ENCODE measurements around the gene PRELP.
"Not testable (repeated sequence)": the region's sequence is repeated elsewhere in the genome, so short reads cannot be mapped to it uniquely, and the experiment has no call there.

Gene PRELP

GRCh38 chr1:203454986-203455471 lies 20.6 kb upstream of the PRELP start:
- no peak for DNase-seq

DNA sequence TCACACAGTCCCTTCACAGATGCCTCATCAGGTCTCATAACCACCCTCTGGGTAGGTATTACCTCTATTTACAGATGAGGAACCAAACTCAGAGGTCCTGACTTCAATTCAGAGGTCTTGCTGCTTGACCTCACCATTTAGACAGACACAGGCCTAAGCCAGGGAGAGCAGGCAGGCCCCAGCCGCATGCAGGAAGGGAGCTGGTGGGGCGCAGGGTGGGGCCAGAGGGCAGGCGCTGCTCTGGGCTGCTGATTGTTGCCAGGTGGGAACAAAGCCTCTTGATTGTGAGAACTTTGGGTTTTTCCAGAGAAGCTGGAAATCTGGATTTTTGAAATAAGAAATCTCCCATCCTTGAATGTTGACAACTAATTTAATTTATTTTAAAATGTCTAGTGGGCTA lies 19.9 kb upstream of the PRELP start:
- no peak for DNase-seq

DNA sequence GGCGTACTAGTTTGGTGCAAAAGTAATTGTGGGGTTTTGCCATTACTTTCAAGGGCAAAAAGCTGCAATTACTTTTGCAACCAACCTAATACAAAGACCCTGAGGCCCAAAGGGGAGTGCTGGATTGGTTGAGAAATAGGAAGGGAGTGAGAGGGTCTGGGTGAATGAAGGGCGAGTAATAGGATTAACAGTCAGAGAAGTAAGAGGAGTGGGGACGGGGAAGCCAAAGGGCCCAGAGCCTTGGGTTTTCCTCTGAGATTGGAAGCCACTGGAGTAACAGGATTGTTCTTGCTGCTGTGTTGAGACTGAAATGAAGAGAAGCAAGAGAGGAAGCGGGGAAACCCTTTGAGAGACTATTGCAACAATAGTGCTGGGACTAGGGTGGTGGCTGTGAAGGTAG lies 19.0 kb upstream of the PRELP start:
- no peak for DNase-seq

- DNase-seq = no peak
Observed at GRCh38 chr1:203458078-203458477, 17.5 kb upstream of the PRELP start.

GRCh38 chr1:203459671-203460201 lies 15.9 kb upstream of the PRELP start:
- no peak for DNase-seq

GRCh38 chr1:203461717-203462116 lies 13.9 kb upstream of the PRELP start:
- DNase-seq = no peak

DNA sequence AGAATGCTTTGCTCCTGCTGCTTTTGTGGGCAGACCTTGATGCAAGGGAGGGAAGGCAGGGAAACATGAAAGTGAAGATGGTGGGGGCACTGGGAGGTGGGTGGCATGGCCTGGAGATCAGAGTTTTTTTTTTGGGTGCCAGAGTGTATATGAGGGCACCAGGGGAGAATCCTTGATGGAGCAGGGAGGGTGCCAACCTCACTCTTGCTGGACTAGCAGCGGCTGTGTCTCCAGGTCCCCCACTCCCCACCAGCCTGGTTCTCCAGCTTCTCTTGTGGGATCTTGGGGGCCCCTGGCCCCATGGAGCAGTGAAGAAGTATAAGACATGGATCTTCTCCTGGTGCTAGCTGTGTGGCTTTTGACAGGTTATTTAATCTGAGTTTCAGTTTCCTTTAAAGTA lies 13.5 kb upstream of the PRELP start:
- DNase-seq = no peak

- no peak for DNase-seq
Observed at GRCh38 chr1:203462878-203463277, 12.7 kb upstream of the PRELP start.

GRCh38 chr1:203463469-203464062 lies 12.0 kb upstream of the PRELP start:
- DNase-seq = no peak

DNA sequence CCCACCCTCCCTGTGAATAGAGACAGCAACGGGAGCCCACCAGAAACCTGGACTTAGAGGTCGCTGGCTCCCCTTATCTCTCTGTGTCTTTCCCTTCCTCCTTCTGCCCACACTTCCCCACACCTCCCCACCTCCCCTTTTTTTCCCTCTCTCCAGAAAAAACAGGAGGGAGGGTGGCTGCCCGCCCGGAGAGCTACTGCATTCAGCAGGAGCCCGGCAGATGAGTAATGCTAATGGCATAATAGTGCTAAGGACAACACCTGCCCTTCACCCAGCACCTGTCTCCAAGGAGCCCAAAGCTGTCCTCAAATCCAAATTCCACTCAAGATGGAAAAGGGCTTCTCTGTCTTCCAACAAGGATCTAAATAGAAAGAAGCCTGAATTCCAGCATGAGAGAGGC lies 11.4 kb upstream of the PRELP start:
- DNase-seq = no peak

DNA sequence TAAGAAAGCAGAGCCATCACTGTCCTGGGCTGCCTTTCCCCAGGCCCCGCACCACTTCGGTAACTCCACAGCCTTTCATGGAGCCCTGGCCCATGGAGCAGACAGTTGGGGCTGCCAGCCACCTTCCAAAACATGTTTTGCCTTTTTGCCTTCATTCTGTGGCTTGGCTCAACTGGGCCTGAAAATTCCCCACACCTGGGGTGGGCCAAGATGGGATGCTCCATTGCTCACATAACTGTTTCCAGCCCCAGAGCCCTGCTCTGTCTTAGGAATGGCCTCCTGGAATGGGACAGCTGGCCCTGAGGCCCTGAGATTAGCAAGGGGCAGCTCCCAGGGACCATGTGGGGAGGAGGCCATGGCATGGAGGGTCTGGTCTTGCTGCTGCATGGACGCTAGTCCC lies 10.9 kb upstream of the PRELP start:
- DNase-seq = no peak

GRCh38 chr1:203465146-203465798 lies 10.3 kb upstream of the PRELP start:
- DNase-seq = no peak

- DNase-seq = no peak
Observed at GRCh38 chr1:203465948-203466347, 9.7 kb upstream of the PRELP start.

- DNase-seq = not testable (repeated sequence)
Observed at GRCh38 chr1:203466906-203467549, 8.6 kb upstream of the PRELP start.

DNA sequence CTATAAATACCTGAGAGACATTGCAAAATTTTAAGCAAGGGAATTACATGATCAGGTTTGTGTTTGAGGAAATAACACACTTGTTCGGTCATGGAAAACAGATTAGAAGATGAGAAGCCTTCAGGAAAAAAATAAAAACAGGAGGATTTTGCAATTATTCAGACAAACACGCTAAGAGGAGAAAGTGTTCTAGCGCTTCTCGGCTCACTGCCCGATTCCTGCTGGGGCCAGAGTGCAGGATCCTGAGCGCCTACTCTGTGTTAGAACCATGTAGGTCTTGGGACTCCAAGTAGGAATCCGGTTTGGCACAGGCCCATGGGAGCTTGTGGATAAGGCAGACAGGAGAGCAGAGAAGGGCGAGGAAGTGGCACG lies 8.1 kb upstream of the PRELP start:
- DNase-seq = no peak

GRCh38 chr1:203468326-203468725 lies 7.3 kb upstream of the PRELP start:
- DNase-seq = no peak

GRCh38 chr1:203470240-203470639 lies 5.4 kb upstream of the PRELP start:
- DNase-seq = no peak

DNA sequence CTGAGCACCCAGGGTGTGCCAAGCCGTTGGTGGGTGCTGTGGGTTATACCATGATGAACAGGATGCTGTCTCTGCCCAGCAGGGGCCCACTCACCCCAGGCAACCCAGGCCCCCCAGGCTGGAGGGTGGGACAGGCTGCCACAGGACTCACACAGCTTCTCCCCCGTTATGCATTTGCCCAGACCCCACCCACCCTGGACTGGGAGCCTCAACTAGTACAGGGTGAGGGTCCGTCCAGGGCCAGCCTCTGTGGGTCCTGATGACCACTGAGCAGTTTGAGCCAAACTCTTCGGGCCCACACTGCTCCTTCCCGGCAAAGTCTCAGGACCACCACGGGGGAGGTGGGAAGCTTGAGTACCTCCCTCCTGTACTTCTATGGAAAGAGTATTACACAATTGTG lies 3.8 kb upstream of the PRELP start:
- DNase-seq = no peak

GRCh38 chr1:203473281-203473680 lies 2.3 kb upstream of the PRELP start:
- DNase-seq = no peak

- DNase-seq = no peak
Observed at GRCh38 chr1:203473781-203474305, 1.8 kb upstream of the PRELP start.

GRCh38 chr1:203476216-203476814 lies 709 bp downstream of the PRELP start:
- no peak for DNase-seq

- no peak for DNase-seq
Observed at GRCh38 chr1:203477748-203478147, 2.1 kb downstream of the PRELP start.

GRCh38 chr1:203478231-203478630 lies 2.6 kb downstream of the PRELP start:
- DNase-seq = no peak

GRCh38 chr1:203478986-203479385 lies 3.4 kb downstream of the PRELP start:
- no peak for DNase-seq
